Parathyroid adenoma (tissue), 2 donors: ENCODE results near the gene STK10.

Source experiments
- H2AFZ ChIP-seq: fragments of 300-600 bp; sonication (generic); one replicate; pipeline ENCODE4 v1.7.0; 2017; ENCODE audit warnings: antibody characterized with exemption, mild to moderate bottlenecking
- H3K27ac ChIP-seq: fragments of 300-600 bp; sonication (generic); one replicate; pipeline ENCODE4 v1.7.0; 2017
- H3K27me3 ChIP-seq: fragments of 300-600 bp; sonication (generic); one replicate; pipeline ENCODE4 v1.7.0; 2017; ENCODE audit warnings: low read length; ENCODE audit not compliant: control insufficient read depth, insufficient read depth
- H3K36me3 ChIP-seq: fragments of 300-600 bp; sonication (generic); one replicate; pipeline ENCODE4 v1.7.0; 2017; ENCODE audit warnings: low read length; ENCODE audit not compliant: control insufficient read depth, insufficient read depth
- H3K4me1 ChIP-seq: fragments of 300-600 bp; sonication (generic); one replicate; pipeline ENCODE4 v1.7.0; 2017; ENCODE audit warnings: control low read depth
- H3K4me2 ChIP-seq: fragments of 300-600 bp; sonication (generic); one replicate; pipeline ENCODE4 v1.7.0; 2017; ENCODE audit warnings: low read length
- H3K4me3 ChIP-seq: fragments of 300-600 bp; sonication (generic); one replicate; pipeline ENCODE4 v1.7.0; 2017; ENCODE audit warnings: low read depth, low read length
- H3K79me2 ChIP-seq: fragments of 300-600 bp; sonication (generic); one replicate; pipeline ENCODE4 v1.7.0; 2017; ENCODE audit warnings: control low read depth
- H3K9ac ChIP-seq: fragments of 300-600 bp; sonication (generic); one replicate; pipeline ENCODE4 v1.7.0; 2017; ENCODE audit warnings: mild to moderate bottlenecking
- H3K9me3 ChIP-seq: fragments of 300-600 bp; sonication (generic); one replicate; pipeline ENCODE4 v1.7.0; 2017; ENCODE audit warnings: low read length; ENCODE audit not compliant: control insufficient read depth
- CTCF ChIP-seq: fragments of 300-600 bp; sonication (generic); IDR thresholded peaks from one replicate; pipeline ENCODE4 v1.7.0; 2017; ENCODE audit warnings: antibody characterized with exemption, mild to moderate bottlenecking
- donor health status: primary hyperparathyroidism.

STK10 gene

GRCh38 chr5:172102218-172102870, 85.7 kb downstream of the STK10 start:
- H3K36me3 ChIP-seq = no peaks in the 10 kb centered on the region
- no peak overlapping the region for H3K4me3 ChIP-seq
- no peak overlapping the region for H3K9ac ChIP-seq
- no peak overlapping the region for H3K27ac ChIP-seq
- H3K4me1 ChIP-seq = no peaks in the 10 kb centered on the region
- H3K27me3 ChIP-seq = no peaks in the 10 kb centered on the region
- TF ChIP-seq CTCF = no peak
- no peak overlapping the region for H2AFZ ChIP-seq
- no peak overlapping the region for H3K4me2 ChIP-seq
- peaks cover 3% of the 10 kb centered on the region for H3K79me2 ChIP-seq
- H3K9me3 ChIP-seq = no peaks in the 10 kb centered on the region

GRCh38 chr5:172101547-172102217, 86.3 kb downstream of the STK10 start:
- H3K4me1 ChIP-seq = no peaks in the 10 kb centered on the region
- no peak overlapping the region for H3K4me2 ChIP-seq
- no peak overlapping the region for H2AFZ ChIP-seq
- no peaks in the 10 kb centered on the region for H3K27me3 ChIP-seq
- H3K9ac ChIP-seq = no peak overlapping the region
- no peaks in the 10 kb centered on the region for H3K36me3 ChIP-seq
- H3K79me2 ChIP-seq = peaks cover 3% of the 10 kb centered on the region
- H3K4me3 ChIP-seq = no peak overlapping the region
- no peak for TF ChIP-seq CTCF
- no peak overlapping the region for H3K27ac ChIP-seq
- no peaks in the 10 kb centered on the region for H3K9me3 ChIP-seq

GRCh38 chr5:172098883-172099282, 89.1 kb downstream of the STK10 start:
- Histone ChIP-seq H3K9ac (no peak overlapping the region), H3K27ac (no peak overlapping the region), H3K36me3 (no peaks in the 10 kb centered on the region), H3K4me1 (no peaks in the 10 kb centered on the region), H3K79me2 (peaks cover 3% of the 10 kb centered on the region), H3K4me3 (no peak overlapping the region), H2AFZ (no peak overlapping the region), H3K27me3 (no peaks in the 10 kb centered on the region), H3K4me2 (no peak overlapping the region), H3K9me3 (no peaks in the 10 kb centered on the region)
- TF ChIP-seq CTCF = no peak

GRCh38 chr5:172098046-172098445, 90.0 kb downstream of the STK10 start:
- H3K4me3 ChIP-seq = no peak overlapping the region
- H3K4me2 ChIP-seq = no peak overlapping the region
- peaks cover 3% of the 10 kb centered on the region for H3K79me2 ChIP-seq
- no peak overlapping the region for H3K27ac ChIP-seq
- TF ChIP-seq CTCF = no peak
- H3K27me3 ChIP-seq = no peaks in the 10 kb centered on the region
- H3K9ac ChIP-seq = no peak overlapping the region
- no peaks in the 10 kb centered on the region for H3K36me3 ChIP-seq
- no peaks in the 10 kb centered on the region for H3K9me3 ChIP-seq
- no peak overlapping the region for H2AFZ ChIP-seq
- H3K4me1 ChIP-seq = no peaks in the 10 kb centered on the region

- no peak overlapping the region for H3K27ac ChIP-seq
- TF ChIP-seq CTCF = no peak
Measured at GRCh38 chr5:172097356-172097755, 90.7 kb downstream of the STK10 start.

More at GRCh38 chr5:172097356-172097755, 90.7 kb downstream of the STK10 start:
- no peaks in the 10 kb centered on the region for H3K4me1 ChIP-seq
- H3K27me3 ChIP-seq = no peaks in the 10 kb centered on the region
- no peak overlapping the region for H2AFZ ChIP-seq
- H3K9me3 ChIP-seq = no peaks in the 10 kb centered on the region
- H3K4me3 ChIP-seq = no peak overlapping the region
- peaks cover 3% of the 10 kb centered on the region for H3K79me2 ChIP-seq
- no peak overlapping the region for H3K4me2 ChIP-seq
- no peaks in the 10 kb centered on the region for H3K36me3 ChIP-seq
- H3K9ac ChIP-seq = no peak overlapping the region
